ENCODE results near the gene OTUD5.
A peak's percentile ranks its signal among the peaks of the same experiment; 100 is the strongest.

Gene OTUD5

DNA sequence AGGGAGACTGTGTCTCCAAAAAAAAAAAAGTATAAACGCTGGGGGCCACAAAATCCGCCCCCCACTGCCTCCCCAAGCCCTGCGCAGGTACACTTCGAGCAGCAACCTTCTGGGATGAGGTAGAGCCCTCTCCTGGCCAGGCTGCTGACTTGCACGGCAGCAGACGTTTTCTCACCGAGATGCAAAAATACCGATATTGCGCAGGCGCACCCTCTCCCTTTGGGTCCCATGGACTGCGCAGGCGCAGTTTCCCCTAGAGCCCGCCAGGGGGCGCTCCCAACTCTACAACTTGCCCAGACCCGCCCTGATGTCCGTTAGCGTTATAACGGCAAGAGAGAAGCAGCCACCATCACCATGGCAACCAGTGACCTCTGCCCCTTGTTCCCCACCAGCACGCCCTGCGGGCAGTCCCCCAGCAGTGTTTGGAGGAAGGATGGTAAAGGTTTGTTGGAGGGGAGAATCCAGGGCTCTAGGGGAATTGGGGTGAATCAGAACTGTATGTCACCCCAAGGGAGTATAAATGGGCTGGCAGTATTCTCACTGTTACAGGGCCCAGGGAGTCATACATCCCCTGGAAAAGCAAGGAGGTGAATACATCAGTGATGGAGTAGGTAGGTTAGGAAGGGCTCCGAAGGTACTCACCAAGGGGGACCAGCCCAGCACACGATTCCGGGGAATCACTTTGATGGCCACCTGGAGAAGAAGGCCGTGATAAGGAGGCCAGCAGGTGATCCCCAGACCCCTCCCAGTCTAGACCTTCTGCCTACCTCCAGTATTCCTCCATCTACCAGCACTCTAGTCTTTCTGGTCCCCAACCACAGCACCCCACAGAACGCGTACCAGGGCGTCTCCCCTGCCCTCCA lies 40.0 kb downstream of the OTUD5 start:
- intact Hi-C loops (cut with DNase I): loop anchor here (5.0 kb wide), 1 partner anchor 40 kb away; the partner anchor contains the start of gene OTUD5
- DNase-seq: peak; percentile 67 to 97 (median 78)

DNA sequence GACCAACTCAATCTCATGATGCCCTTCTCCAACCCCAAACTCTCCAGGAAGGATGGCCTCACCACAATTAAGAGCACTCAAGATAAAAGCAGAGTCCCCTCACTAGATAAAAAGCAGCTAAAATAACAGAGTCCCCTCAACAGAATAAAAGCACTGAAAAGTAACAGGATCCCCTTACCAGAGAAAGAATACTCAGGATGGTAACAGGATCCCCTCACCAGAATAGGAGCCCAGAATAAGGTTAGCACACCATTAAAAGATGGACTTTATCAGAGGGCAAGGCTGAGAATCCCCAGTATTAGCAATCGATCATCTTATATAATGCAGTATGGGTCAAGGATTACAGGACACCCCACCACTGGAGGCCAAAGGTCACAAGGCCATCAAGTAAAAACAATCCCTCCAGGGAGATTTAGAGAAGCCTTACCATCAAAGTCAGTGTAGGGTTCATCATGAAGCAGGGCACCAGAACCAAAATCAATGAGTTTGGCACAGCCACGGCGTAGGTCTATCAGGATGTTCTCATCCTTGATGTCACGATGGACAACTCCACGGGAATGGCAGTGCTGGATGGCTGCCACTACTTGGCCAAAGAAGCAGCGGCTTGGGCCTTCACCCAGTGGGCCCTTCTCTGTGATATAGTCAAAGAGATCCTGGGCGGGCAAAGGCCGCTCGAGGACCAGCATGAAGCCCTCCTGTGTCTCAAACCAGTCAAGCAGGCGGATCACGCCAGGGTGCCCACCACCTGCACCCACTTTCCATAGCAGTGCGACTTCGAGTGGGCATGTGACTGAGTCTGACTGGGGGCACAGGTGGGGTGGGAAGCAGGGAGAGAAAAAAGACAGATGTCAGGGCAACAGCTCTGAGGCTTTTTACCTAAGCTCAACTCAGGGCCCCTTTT lies 42.6 kb downstream of the OTUD5 start:
- intact Hi-C loops (cut with DNase I): loop anchor here (5.0 kb wide), 1 partner anchor 42 kb away; the partner anchor contains the start of gene OTUD5
- peak in 2 of 10 donors; percentile 56 to 63 for DNase-seq

DNA sequence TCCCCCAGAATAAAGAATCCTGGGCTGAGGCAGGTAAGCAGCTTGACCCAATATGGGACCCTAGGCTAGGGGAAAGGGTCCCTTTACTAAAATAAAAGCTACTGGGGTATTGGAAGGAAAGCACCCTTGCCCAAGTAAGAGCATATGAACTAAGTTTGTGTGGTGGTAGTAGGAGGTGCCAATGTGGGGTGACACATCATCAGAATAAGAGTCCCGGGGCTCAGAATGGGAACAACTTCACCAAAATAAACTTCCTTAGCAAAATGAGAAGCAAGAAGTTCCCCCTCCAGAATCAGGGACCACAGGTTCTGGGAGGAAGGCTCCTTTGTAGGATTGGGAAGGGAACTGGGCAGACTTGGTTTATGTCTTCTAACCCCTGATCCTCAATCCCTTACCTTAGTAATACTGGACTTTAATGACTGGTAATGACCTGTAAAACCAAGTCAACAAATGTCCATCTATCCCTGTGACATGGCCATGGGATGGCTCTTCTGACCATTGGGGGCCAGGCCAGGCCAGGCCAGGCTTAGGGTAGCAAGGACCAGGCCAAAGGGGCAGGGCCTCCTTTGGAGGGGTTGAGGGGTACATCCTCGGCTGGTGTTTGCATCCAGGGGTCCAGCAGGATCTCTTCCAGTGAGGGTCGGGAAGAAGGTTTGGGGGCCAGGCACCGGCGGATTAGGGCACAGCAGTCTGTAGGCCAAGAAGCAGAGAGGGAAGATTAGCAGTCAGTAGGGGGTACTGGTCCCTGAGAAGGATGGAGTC lies 43.6 kb downstream of the OTUD5 start:
- DNase-seq: peak in 2 of 10 donors; percentile 4 to 45
- intact Hi-C loops (cut with DNase I): no loop called here

- intact Hi-C loops (cut with DNase I): no loop called here
- peak; percentile 75 to 97 (median 88) for DNase-seq
Observed at GRCh38 chrX:48911412-48912182, 45.8 kb downstream of the OTUD5 start, which contains the start of gene SLC35A2. Gene SLC35A2, minus strand, starts transcription at chrX:48911646. Its CDS starts 10 bp downstream, at chrX:48911636.

GRCh38 chrX:48910926-48911411 lies 46.4 kb downstream of the OTUD5 start:
- DNase-seq: no peak
- intact Hi-C loops (cut with DNase I): no loop called here

- DNase-seq: peak in 2 of 10 donors; percentile 47 to 50
- intact Hi-C loops (cut with DNase I): no loop called here
Observed at GRCh38 chrX:48909703-48910294, 47.6 kb downstream of the OTUD5 start.

GRCh38 chrX:48908600-48908999 lies 48.8 kb downstream of the OTUD5 start:
- intact Hi-C loops (cut with DNase I): no loop called here
- DNase-seq: peak in 2 of 10 donors; percentile 1 to 10

GRCh38 chrX:48905090-48905790 lies 52.2 kb downstream of the OTUD5 start:
- intact Hi-C loops (cut with DNase I): no loop called here
- peak in 2 of 10 donors; percentile 64 to 81 for DNase-seq

- intact Hi-C loops (cut with DNase I): no loop called here
- DNase-seq: peak in 2 of 10 donors; percentile 62
Observed at GRCh38 chrX:48904626-48905025, 52.8 kb downstream of the OTUD5 start.

GRCh38 chrX:48904180-48904579 lies 53.2 kb downstream of the OTUD5 start:
- intact Hi-C loops (cut with DNase I): no loop called here
- peak in 2 of 10 donors; percentile 5 to 29 for DNase-seq

- intact Hi-C loops (cut with DNase I): no loop called here
- peak in 2 of 10 donors; percentile 33 to 63 for DNase-seq
Observed at GRCh38 chrX:48903290-48903689, 54.1 kb downstream of the OTUD5 start.

GRCh38 chrX:48902776-48903175 lies 54.6 kb downstream of the OTUD5 start:
- intact Hi-C loops (cut with DNase I): no loop called here
- DNase-seq: peak in 1 of 10 donors; percentile 35

- intact Hi-C loops (cut with DNase I): no loop called here
- DNase-seq: peak in 2 of 10 donors; percentile 44 to 48
Observed at GRCh38 chrX:48902135-48902534, 55.3 kb downstream of the OTUD5 start.

- intact Hi-C loops (cut with DNase I): no loop called here
- peak in 2 of 10 donors; percentile 16 to 21 for DNase-seq
Observed at GRCh38 chrX:48901069-48901468, 56.3 kb downstream of the OTUD5 start.

- peak in 2 of 10 donors; percentile 13 to 49 for DNase-seq
- intact Hi-C loops (cut with DNase I): no loop called here
Observed at GRCh38 chrX:48899078-48899410, 58.4 kb downstream of the OTUD5 start.

GRCh38 chrX:48897625-48898306 lies 59.6 kb downstream of the OTUD5 start, which contains the start of the genes PQBP1 and TIMM17B:
Gene PQBP1, plus strand, starts transcription at chrX:48897930. Its CDS starts 580 bp downstream, at chrX:48898510.
Gene TIMM17B, minus strand, starts transcription at chrX:48897768. Its CDS starts 19 bp downstream, at chrX:48897749.
- peak; percentile 84 to 98 (median 88) for DNase-seq
- intact Hi-C loops (cut with DNase I): no loop called here

DNA sequence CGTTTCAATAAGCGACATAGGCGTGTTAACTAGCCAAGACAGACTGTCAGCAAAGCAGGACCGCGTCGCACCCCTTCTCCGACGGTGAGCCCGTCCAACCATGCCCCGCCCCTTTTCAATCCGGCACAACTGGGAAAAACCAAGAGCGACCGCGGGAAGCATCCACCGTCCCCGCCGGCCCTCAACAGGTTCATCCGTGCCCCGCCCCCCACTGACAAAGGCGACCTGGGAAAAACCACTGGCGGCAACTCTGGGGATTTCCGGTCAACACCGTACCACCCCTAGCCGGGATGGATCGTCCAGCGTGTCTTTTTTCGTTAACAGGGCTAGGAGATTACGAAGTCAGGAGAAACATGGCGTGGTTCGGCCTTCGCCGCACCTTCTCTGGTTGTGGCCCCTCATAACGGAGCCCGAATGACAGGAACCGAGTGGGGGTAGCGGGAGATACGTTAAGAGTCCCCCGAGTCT lies 60.2 kb downstream of the OTUD5 start:
- DNase-seq: peak; percentile 48 to 94 (median 67)
- intact Hi-C loops (cut with DNase I): no loop called here

All from posterior cingulate gyrus (tissue), 11 donors.